Left renal cortex interstitium (tissue), 4 donors: ENCODE measurements around the gene F8. TPM values are rescaled to one million over a fixed set of nuclear protein-coding genes. Genes with fewer than 3 reads are reported as not detected.
"Not testable (repeated sequence)": the region's sequence is repeated elsewhere in the genome, so short reads cannot be mapped to it uniquely, and the experiment has no call there.

Experiments
- DNase-seq, 4 donors: peaks; one replicate each; pipeline ENCODE4 v3.0.0-alpha.2; 2013; ENCODE audit warnings: low read depth in 4 of 4, low spot score in 2 of 4, missing footprints in 1 of 4
- polyA plus RNA-seq, 4 donors: library from polyadenylated mRNA; unstranded; fragments of 120-200 nt; gene quantifications; one replicate each; pipeline ENCODE4 v1.2.1, GENCODE V29; 2013; ENCODE audit not compliant: insufficient read length in 4 of 4

F8 gene
- polyA plus RNA-seq, 4 donors, result 12.0 to 17.4 (median 13.3) TPM

GRCh38 chrX:154819771-154820341 lies 202.7 kb downstream of the F8 start:
- no peak for DNase-seq

GRCh38 chrX:154818916-154819770 lies 203.4 kb downstream of the F8 start:
- no peak for DNase-seq

GRCh38 chrX:154817048-154817618 lies 205.4 kb downstream of the F8 start:
- DNase-seq, result not testable (repeated sequence)

- not testable (repeated sequence) for DNase-seq
These were observed 206.1 kb downstream of the F8 start for GRCh38 chrX:154816326-154816898.

- DNase-seq, result no peak
These were observed 207.2 kb downstream of the F8 start for GRCh38 chrX:154815274-154815818.

GRCh38 chrX:154813801-154814200 lies 208.7 kb downstream of the F8 start:
- DNase-seq, result no peak

GRCh38 chrX:154812341-154813101 lies 210.0 kb downstream of the F8 start:
- DNase-seq, result no peak

- DNase-seq, result no peak
These were observed 212.4 kb downstream of the F8 start for GRCh38 chrX:154809939-154810665.

- DNase-seq, result no peak
These were observed 215.6 kb downstream of the F8 start for GRCh38 chrX:154806837-154807501.

GRCh38 chrX:154805696-154806091 lies 216.8 kb downstream of the F8 start:
- no peak for DNase-seq

GRCh38 chrX:154804957-154805695 lies 217.4 kb downstream of the F8 start, which contains the start of gene MPP1:
TSS of gene MPP1 (minus strand) at chrX:154805485. CDS start at chrX:154805373, 112 bp downstream.
- peak in 2 of 4 donors; percentile 49 to 64 for DNase-seq

GRCh38 chrX:154804261-154804956 lies 218.1 kb downstream of the F8 start:
- DNase-seq, result no peak

GRCh38 chrX:154802947-154803346 lies 219.6 kb downstream of the F8 start:
- no peak for DNase-seq

GRCh38 chrX:154800478-154801210 lies 221.9 kb downstream of the F8 start:
- DNase-seq, result no peak

GRCh38 chrX:154799556-154800348 lies 222.8 kb downstream of the F8 start:
- DNase-seq, result no peak

GRCh38 chrX:154797006-154797405 lies 225.5 kb downstream of the F8 start:
- no peak for DNase-seq
